DMS79 (cell line): Measurements from ENCODE around the gene ADAMTS2.

ENCODE experiments used
- DNase-seq: peaks from one replicate; lab custom pipeline; 2025; lab: John Stamatoyannopoulos, UW

The ADAMTS2 gene

DNA sequence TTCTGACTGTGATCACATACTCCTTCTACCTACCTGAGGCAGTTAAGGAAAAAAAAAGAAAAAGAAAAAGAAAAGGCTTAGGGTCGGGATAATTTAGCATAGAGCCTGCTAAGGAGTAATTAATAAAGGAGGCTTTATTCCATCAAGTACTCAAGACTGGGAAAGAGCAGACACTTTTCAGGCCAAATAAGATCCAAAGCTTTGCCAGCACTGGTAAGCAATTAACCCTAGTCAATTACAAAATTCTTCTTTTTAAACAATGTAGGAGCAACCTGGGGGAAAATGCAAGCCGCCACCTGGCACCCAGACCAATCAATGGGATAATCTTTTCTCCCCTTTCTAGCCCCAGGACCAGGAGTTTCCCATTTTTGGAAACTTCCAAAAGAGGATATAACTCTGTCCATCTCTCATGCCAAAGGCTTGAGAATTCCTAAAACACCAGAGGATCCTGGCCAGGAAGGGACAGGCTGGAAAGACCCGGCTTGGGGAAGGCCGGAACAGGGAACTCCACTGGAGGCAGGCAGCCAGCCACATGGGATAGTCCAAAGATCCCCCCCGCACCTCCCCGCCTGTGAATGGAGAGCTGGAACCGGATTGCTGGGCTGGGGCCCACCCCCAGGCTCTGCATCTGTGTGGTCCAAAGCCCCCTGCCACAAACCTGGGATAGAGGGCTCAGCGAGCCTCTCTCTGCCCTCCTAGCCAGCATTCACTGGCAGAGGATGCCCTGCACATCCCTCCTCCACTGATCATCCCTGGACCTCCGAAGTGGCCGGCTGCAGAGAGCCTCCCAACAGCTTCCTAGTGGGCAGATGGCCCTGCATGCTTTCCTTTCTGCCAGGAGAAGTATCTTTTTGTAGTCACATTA, 167.3 kb downstream of the ADAMTS2 start:
- no peak for DNase-seq

DNA sequence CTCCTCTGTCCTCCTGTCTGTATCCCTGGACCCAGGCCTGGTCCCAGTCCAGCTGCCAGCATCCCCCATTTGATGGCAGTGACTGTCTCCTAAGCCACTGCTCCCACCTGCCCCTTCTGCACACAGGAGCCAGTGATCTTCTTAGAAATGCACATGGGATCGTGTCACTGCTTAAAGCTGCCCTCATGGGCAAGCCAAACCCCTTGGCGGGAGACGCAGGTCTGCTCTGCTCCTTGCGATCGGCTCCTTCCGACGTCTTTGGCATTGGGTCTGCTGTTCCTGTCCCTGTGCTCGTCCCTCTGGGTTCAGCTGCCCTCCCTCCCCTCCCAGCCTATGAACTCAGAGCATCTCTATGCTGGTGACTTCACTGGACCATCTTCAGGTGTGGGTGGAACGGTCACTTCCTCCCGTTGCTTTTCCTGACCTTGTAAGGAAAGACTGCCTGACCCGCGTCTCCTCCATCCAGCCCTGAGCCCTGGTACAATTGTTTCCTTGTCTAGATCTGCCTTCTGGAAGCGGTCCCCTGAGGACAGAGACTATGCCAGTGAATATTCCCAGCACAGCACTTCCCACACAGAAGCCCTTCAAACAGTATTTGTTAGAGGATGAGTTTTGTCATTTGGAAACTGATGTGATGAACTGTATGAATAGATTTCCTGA, 168.6 kb downstream of the ADAMTS2 start:
- DNase-seq: no peak

DNA sequence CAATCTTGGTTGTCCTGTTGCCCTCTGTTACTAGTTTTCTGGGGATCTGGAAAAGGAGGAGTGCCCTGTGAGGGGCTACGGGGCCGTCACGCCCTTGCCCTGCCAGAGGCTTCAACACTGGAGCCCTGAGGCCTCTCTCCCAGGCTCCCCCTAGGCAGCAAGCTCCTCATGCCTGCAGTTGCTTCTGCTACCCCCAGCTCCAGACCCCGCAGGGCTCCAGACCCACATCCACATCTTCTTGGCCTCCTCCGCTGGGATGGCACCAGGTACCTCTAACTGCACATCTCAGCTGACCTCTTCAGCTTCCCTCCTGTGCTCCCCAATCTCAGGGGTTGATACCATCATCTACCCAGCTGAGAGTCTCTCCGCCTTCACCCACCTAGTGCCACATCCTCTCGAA, 169.1 kb downstream of the ADAMTS2 start:
- DNase-seq: no peak

- no peak for DNase-seq
These were observed 173.2 kb downstream of the ADAMTS2 start for GRCh38 chr5:179171816-179172745.

DNA sequence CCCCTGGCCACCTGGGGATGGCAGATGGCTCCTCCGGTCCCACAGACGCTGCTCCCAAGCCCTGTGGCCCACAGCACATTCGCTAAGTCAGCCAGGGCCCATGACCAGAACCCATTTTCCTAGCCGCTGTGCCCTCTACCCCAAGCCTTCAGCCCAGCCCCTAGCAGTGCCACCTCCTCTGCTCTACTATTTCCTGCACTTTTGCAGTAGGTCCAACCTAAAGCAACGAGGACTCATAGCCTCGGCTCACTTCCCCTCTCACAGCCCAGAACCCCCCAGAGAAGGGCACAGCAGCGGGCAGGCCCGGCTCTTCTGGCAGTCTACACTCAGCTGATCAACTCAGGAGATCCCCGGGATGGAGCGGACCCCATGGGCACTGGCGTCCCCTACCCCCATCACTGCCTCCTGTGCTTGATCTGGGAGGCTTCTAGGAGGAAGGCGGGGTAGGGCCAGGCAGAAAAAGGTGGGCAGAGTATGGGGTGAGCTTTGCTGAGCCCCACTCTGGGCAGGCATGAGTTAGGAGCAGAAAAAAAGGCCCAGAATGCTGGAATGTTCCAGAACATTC, 173.9 kb downstream of the ADAMTS2 start:
- no peak for DNase-seq

GRCh38 chr5:179170606-179171005, 174.7 kb downstream of the ADAMTS2 start:
- no peak for DNase-seq

DNA sequence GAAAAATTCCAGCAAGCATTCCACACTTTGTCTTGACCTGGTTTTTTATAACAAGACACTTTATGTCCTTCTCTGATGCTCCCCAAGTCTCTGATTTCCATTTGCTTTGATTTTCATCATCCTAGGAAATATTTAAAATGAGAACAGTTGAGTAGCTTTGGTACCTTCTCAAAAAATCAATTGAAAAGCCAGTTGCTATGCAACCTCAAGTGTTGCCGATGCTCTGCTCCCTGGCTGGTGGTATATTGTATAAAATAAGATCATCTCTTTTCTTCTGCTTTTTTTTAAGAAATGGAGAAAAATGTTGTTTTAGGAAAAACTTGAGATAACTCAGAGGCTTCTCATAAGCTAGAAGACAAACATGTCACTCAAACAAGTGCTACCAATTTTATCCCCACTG, 175.4 kb downstream of the ADAMTS2 start:
- DNase-seq: no peak

DNA sequence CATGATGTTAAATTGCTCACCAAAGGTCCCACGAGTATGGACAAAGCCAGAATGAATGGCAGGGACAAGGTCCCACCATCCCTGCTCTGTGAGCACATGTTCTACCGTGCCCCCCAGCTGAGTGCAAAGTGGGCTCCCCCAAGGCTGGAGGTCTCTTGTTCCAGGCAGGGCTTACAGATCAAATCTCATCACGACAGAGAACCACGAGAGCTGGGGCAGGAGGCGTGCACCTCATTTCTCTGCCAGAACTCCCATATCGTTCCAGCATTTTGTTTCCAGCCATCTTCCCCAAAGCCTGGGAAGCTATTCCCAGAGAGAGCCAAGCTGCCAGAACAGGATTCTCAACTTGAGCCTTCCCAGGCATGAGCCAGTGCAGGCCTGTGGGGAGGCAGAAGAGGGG, 176.6 kb downstream of the ADAMTS2 start:
- no peak for DNase-seq

DNA sequence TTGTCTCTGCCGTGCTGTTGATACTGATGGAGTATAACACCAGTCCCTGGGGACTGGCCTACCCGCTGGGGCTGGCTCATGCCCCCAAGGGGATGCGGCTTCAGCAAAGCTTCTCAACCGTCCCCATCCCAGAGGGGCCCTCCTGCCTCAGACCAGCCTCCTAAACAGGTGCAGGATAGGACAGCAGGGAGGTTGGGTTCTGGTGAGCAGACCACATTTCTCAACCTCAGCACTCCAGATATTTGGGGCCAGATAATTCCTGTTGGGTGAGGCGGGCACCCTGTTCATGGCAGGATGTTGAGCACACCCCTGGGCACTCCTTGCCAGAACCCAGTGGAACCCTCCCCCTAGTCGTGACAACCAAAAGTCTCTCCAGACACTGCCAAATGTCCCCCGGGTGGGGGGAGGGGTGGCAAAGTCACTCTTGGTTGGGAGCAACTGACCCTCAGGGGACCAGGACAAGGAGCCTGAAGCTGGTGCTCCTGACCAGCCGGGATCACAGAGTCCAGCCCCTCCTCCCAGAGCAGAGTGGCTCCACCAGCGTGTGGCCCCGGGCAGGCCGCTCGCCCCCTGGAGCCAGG, 177.3 kb downstream of the ADAMTS2 start:
- DNase-seq: no peak

DNA sequence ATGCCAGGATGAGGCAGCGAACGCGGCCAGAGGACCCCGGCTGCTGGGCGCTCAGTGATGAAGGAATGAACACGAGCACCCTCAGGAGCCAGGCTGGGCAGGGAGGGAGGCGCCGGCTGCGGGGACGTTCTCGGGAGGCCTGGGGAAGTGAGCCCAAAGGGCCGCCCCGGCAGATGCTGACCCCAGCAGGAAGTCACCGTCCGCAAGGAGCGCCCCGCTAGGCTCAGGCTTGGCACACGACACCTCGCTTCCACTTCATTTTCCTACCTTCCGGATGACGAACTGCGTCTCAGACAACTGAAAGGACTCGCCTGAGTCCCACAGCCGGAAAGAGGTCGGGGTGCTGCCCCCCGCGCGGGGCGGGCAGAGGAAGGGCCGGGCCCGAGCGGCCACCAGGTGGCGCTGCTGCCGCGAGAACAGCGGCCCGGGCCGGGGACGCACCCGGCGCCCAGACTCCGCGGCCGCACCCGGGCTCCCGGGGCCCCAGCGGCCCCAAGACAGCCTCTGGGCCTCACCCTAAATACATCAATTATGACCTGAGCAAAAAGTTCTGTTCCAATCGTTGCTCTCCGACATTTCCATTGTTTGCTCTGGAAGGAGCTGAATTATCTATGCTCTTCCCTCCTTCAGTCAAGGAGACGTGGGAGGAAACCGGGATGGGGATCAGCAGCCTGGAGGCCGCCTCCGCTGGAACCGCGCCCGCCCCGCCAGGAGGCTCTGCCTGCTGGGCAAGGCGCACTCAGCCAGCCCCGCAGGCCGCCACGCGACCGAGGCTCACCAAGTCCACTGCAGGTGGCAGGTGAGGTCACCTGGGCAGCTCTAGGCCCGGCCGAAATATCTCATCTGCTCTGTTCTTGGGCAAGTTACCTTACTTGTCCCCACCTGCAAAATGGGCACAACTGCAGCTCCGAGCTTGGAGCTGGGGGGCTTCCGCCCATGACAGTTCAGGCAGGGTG, 178.1 kb downstream of the ADAMTS2 start:
- no peak for DNase-seq

DNA sequence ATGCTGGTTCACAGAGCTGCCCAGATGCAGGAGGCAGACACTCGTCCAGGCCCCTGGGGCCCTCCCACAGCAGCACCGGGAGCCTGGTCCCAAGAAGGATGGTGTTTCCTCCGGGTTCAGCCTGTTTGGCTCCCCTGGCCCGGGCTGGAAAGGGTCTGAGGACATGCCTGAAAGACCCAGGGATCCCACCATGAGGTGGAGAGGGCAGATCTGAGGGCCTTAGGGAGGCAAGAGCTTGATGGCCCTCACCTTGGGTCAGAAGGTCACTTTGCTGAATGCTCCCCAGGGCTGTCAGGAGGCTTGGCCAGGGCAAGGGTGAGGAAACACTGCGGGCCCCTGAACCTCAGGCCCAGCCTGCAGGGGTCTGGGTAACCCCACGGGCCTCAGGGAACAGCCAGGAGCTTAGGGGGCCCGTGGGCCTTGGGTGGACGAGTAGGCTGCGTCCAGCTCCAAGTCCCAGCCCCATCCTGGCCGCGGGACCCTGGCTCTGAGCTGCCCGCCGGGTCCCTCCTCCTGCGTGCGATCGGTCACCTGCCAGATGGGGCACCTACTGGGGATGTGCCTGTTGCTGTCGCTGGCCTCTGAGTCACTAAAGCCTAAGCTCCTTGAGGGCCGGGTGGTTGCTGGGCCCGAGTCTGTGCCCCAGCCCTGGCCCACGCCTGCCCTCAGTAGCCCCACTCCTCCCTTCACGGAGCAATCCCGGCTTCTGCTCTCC, 178.9 kb downstream of the ADAMTS2 start:
- DNase-seq: no peak

GRCh38 chr5:179165421-179166170, 179.7 kb downstream of the ADAMTS2 start:
- no peak for DNase-seq

- no peak for DNase-seq
These were observed 180.6 kb downstream of the ADAMTS2 start for GRCh38 chr5:179164331-179165311.

DNA sequence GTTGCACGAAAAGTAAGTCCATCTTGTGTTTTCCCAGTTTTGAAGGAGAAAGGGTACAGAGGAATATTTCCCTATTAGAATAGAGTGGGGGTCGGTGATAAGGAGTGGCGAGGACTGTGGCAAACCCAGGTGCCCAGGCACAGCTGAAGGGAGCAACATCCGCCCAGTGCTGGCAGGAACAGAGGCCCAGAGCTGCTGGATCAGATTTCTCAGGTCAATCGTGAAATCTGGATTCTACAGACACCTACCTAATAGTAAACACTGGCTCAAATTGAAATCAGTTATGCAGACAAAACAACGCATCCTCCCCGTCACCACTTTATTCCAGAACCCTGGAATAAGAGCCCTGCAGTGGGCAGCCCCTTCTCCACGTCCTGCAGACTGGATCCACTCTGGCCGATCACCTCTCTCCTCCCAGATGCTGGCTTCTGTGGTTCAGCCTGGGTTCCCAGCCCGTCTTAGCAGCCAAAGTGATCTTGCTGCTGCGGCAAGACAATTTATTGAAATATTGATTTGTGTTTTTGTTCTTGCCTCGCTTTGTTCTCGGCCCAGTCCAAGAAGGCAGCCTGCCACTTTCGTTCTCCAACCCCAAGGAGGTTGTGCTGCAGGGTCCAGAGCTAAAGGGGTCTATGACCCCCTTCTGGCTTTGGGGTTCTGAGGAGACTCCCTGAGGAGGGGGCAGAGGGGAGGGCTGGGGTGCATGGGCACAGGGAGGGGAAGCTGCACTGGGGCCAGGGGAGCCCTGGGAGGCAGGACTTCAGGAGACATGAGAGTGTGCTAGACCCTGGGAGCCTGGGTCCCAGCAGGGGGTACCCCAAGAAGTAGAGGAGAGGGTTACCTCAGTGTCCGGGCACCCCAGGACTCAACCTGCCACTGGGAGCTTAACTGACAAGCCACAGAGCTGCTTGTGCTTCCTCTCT, 181.8 kb downstream of the ADAMTS2 start:
- no peak for DNase-seq

DNA sequence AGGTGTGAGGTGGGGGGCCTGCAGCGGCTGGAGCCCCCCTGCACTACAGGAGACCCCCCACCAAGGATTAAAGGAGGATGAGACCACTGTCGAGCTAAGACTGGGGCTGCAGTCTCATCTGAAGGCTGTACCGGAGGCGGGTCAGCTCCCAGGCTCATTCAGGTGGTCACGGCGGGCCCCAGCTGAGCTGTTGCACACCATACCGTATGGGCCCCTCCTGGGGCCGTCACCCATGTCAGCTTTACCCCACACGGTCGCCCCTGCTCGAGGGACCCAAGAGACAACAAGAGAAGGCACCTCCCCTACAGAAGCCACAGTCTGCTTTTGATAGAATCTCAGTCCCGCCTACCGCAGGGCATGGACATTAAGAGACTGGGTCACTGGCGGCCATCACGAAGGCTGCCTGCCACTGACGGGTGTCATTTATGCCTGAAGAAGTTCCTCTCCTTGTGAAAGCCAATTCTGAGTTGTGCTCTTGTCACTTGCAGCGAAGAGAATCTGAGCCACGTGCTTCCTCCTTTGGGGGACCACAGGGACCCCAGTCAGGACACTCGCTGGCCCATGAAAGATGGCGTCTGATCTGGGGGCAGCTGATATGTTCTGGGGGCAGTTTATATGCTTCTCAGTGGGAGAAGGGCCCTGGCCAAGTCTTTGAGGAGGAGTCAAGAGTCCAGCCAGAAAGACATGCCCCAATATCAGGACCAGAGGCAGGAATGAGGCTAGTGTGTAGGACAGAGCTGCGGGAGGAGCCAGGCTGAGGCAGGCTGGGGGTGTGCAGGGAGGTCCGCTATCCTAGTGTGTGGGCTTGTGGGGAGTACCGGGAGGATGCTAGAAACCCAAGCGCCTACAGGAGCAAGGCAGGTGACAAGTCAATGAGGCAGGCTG, 182.7 kb downstream of the ADAMTS2 start:
- DNase-seq: no peak

GRCh38 chr5:179161901-179162300, 183.4 kb downstream of the ADAMTS2 start:
- DNase-seq: no peak
